Measurements from ENCODE around the gene IDH3B.

DNA sequence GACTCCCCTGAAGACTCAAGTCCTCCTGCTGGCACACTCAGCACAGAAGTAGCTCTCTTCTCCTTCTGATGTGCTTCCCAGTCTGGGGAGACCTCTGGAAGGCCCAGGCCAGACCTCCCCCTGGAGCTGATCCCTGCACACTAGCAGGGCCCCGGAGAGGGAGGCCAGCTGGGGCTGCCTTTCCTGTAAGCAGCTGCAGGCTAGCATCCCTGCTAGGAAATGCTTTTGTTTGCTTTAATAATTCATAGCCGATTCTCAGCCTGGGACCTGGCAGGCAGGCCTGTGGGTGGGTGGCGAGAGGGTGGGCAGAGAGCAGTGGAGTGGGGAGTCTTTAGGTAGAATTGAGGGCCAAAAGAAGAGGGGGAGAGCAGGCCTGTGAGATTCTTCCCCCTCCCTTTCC is 33.8 kb upstream of the IDH3B start:
- TF ChIP-seq, protein P1, sequence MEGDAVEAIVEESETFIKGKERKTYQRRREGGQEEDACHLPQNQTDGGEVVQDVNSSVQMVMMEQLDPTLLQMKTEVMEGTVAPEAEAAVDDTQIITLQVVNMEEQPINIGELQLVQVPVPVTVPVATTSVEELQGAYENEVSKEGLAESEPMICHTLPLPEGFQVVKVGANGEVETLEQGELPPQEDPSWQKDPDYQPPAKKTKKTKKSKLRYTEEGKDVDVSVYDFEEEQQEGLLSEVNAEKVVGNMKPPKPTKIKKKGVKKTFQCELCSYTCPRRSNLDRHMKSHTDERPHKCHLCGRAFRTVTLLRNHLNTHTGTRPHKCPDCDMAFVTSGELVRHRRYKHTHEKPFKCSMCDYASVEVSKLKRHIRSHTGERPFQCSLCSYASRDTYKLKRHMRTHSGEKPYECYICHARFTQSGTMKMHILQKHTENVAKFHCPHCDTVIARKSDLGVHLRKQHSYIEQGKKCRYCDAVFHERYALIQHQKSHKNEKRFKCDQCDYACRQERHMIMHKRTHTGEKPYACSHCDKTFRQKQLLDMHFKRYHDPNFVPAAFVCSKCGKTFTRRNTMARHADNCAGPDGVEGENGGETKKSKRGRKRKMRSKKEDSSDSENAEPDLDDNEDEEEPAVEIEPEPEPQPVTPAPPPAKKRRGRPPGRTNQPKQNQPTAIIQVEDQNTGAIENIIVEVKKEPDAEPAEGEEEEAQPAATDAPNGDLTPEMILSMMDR (conservative IDR thresholded peaks at IDR 0.05; ENCODE audit: low read depth, low read length): no peak
- TF ChIP-seq EZH2 (IDR thresholded peaks at IDR 0.05; ENCODE audit: borderline replicate concordance, low read depth, low read length, poor library complexity, severe bottlenecking): no peak

Measured in A673 (cell line).